KOPT-K1 (cell line): Measurements from ENCODE around the gene MYCN.

Experiments used
- H3K27ac ChIP-seq: fragments of 200-600 bp; sonication (generic); 2 replicates; pipeline ENCODE4 v1.5.1; 2016; ENCODE audit warnings: antibody characterized with exemption, mild to moderate bottlenecking, low read depth, low read length; ENCODE audit not compliant: poor library complexity, severe bottlenecking
- H3K36me3 ChIP-seq: fragments of 200-600 bp; sonication (generic); 2 replicates; pipeline ENCODE4 v1.5.1; 2017; ENCODE audit warnings: antibody characterized with exemption, mild to moderate bottlenecking, low read length, moderate library complexity; ENCODE audit not compliant: insufficient read depth
- H3K9me3 ChIP-seq: fragments of 200-600 bp; sonication (generic); 2 replicates; pipeline ENCODE4 v1.5.1; 2017; ENCODE audit warnings: antibody characterized with exemption, low read length, mild to moderate bottlenecking; ENCODE audit not compliant: insufficient read depth, poor library complexity, severe bottlenecking

The MYCN gene

DNA sequence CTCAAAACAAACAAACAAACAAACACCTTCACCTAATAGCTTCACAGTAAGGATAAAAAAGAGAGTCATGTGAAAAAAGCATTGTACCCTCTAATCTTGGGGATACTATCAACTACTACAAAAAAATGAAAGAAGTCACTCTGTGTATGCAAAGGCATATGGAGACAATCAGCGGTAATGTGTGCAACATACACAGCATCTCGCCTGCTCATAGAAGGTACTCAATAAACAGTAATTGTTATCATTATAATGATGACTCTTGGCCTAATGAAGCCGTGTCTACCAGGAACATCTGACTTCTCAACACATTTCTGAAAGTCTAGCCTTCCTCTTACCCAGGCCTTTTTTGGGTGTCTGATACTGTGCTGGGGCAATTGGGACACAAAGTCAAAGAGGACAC lies 55.3 kb downstream of the MYCN start:
- Histone ChIP-seq H3K36me3 (no peaks in the 10 kb centered on the region), H3K27ac (no peak overlapping the region), H3K9me3 (no peaks in the 10 kb centered on the region)
